Inferior parietal cortex (tissue), 1 donor: ENCODE results near the gene MKLN1.
"Not testable (repeated sequence)": the region's sequence is repeated elsewhere in the genome, so short reads cannot be mapped to it uniquely, and the experiment has no call there.

Experiments
- DNase-seq: peaks from one replicate; pipeline ENCODE4 v3.0.0-alpha.2; 2016; ENCODE audit errors: extremely low spot score

The MKLN1 gene

DNA sequence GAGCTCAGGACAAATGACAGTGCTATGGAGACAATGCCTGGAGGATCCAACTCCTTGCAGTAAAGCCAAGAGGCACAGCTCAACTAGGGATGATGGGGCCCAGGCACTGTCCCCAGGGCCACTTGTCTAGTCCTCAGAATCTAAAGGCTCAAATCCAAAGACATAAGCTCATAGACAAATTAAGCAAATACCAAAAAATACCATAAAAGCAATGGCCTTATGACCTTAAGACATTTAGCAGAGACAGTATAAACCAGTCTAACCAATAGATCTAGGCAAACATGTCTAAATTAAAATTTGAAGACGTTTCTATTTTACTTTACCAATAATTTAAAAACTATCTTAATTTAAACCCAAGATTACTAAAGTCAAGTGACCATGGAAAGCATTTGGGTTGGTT lies 14.8 kb upstream of the MKLN1 start:
- no peak for DNase-seq

DNA sequence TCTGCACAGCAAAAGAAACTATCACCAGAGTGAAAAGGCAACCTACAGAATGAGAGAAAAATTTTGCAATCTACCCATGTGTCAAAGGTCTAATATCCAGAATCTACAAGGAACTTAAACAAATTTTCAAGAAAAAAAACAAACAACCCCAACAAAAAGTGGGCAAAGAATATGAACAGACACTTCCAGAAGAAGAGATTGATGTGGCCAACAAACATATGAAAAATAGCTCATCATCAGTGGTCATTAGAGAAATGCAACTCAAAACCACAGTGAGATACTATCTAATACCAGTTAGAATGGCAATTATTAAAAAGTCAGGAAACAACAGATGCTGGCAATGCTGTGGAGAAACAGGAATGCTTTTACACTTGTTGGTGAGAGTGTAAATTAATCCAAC lies 7.1 kb upstream of the MKLN1 start:
- DNase-seq: no peak

- no peak for DNase-seq
These were observed 6.0 kb upstream of the MKLN1 start for GRCh38 chr7:131321656-131322055.

GRCh38 chr7:131322061-131322460 lies 5.6 kb upstream of the MKLN1 start:
- no peak for DNase-seq

GRCh38 chr7:131322861-131323260 lies 4.8 kb upstream of the MKLN1 start:
- no peak for DNase-seq

DNA sequence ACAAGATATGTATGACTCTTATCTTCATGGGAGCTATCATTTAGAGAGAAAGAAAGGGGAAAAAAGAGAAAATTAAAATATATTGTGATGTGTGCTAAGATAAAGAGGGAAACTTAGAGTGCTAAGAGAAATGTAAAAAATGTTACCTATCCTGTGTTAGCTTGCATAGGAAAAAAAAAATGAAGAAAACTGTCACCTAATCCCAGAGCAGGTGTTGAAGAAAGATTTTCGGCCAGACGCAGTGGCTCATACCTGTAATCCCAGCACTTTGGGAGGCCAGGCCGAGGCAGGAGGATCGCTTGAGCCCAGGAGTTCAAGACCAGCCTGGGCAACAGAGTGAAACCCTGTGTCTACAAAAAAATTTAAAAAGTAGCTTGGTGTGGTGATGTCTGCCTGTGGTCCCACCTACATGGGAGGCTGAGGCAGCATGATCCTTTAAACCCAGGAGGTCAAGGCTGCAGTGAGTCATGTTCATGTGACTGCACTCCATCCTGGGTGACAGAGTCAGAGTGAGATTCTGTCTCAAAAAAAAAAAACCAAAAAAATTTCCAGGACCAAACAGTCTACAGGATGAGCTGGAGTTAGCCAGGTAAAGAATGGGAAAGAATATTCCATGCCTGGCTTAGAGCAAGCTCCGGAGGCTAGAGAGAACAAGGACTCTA lies 2.4 kb upstream of the MKLN1 start:
- no peak for DNase-seq

GRCh38 chr7:131326576-131326975 lies 1.1 kb upstream of the MKLN1 start:
- no peak for DNase-seq

DNA sequence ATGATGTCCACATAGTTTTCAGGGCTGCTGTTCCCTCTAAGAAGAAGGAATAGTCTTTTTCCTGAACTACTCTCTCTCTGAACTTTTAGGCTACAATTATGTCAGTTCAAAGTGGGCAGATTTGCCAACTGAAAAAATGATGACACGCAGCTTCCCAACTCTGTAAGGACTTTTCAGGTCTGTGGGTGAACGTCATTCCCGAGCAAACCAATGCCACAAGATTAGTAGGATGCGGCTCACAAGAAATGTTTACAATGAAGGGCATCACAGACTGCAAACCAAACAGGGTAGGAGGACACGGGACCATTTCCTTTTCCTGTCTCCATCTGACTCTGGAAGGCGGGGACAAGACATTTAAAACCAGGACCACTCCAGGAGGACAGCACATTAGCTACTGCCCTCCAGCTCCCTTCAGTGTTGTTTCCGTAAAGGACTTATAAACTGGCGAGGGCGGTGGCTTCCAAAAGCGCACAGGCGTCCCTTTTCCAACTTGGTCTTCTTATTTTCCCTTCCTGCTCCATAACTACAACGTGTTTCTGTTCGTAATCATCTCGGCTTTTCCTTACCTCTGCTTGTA lies 539 bp upstream of the MKLN1 start:
- peak; percentile 64 for DNase-seq

GRCh38 chr7:131328377-131329175 lies 900 bp downstream of the MKLN1 start:
- peak; percentile 45 for DNase-seq

- DNase-seq: no peak
These were observed 1.5 kb downstream of the MKLN1 start for GRCh38 chr7:131329176-131329570.

- DNase-seq: no peak
These were observed 2.6 kb downstream of the MKLN1 start for GRCh38 chr7:131330299-131330698.

- no peak for DNase-seq
These were observed 4.1 kb downstream of the MKLN1 start for GRCh38 chr7:131331806-131332205.

GRCh38 chr7:131332729-131333128 lies 5.1 kb downstream of the MKLN1 start:
- not testable (repeated sequence) for DNase-seq

- DNase-seq: no peak
These were observed 8.1 kb downstream of the MKLN1 start for GRCh38 chr7:131335639-131336381.

- no peak for DNase-seq
These were observed 9.3 kb downstream of the MKLN1 start for GRCh38 chr7:131336956-131337355.

DNA sequence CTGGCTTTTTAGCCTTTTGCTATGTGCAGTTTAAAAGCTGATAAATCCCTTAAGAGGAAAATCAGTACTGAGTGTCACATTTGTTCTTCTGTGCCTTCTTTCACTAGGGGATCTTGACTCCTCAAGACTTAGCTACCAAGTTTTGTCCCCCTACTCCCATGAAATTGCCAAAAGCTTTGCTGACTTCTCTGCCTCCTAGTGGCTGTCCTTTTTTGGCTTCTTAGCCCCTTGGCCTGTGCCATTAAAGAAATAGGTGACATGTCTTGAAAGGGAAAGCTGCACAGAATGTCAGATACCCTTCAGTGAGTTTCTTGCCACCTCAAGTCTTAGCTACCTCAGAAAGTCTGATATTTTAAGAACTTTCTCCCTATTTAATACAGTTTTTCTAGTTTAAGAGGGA lies 10.5 kb downstream of the MKLN1 start:
- no peak for DNase-seq

- no peak for DNase-seq
These were observed 11.2 kb downstream of the MKLN1 start for GRCh38 chr7:131338691-131339390.

DNA sequence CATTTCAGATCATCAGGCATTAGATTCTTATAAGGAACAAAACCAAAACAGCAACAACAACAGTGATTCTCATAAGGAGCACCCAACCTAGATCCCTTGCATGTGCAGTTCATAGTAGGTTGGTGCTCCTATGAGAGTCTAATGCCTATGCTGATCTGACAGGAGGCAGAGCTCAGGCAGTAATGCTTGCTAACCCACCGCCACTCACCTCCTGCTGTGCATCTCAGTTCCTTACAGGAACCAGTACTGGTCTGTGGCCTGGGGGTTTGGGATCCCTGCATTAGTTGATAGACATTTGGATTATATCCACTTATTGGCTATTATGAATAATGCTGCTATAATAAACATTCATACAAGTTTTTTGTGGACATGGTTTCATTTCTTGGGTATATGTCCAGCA lies 14.0 kb downstream of the MKLN1 start:
- no peak for DNase-seq

GRCh38 chr7:131342864-131343442 lies 15.3 kb downstream of the MKLN1 start:
- no peak for DNase-seq

DNA sequence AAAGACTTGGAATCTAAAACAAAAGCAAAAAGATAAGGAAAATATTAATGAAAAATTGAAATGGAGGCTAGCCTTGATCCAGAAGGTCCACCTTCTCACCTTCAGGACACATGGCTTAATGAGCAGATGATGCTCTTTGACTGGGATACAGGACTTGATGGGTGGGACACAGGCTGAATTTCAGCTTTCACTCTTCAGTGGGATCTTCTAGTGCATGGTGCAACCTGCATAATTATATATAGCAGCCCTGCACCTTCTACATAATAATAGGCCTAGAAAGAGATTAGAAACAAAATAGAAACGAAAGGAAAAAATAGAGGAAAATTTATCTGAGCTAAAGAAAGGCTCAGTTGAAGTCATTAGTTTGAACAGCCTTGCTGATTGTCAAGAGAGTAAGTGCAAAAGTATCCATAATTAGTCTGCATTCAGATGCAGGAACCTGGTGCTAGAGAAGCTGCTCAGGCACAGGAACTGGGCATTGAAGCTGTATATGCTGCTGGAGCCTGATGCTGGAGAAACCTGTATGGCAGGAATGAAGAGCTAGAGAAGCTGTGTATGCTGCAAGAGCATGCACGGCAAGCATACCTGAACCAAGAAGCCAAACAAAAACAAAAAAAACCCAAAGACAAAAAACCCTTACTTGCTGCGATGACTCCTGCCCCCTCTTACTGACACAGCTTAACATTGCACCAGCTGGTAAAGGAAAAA lies 19.4 kb downstream of the MKLN1 start:
- no peak for DNase-seq

DNA sequence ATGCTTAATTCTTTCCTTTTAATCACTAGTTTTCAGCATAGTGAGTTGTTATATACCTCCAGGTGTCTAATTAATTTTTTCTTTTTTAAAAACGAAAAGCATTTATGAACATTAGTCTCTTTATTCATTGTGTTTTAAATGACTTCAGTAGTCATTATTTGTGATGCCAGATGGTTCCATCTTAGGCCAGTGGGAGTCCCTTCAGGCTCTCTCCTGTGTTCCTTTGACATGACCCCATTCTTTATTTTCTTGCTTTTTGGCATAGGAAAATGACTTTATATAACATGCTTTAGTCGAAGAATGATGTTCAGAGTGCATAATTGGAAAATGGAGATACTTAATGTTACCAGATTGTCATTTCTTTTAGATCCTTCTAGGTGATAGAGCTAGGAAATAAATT lies 24.4 kb downstream of the MKLN1 start:
- no peak for DNase-seq
